HG02798 (cell line): ENCODE data around the gene DOC2B.
"Not testable (repeated sequence)": the region's sequence is repeated elsewhere in the genome, so short reads cannot be mapped to it uniquely, and the experiment has no call there.

Experiments used
- ATAC-seq: cut with Tn5 transposase; IDR thresholded peaks from one replicate; pipeline ENCODE4 v1.9.1; 2021; ENCODE audit warnings: mild to moderate bottlenecking; ENCODE audit not compliant: unreplicated experiment, poor library complexity

The DOC2B gene

DNA sequence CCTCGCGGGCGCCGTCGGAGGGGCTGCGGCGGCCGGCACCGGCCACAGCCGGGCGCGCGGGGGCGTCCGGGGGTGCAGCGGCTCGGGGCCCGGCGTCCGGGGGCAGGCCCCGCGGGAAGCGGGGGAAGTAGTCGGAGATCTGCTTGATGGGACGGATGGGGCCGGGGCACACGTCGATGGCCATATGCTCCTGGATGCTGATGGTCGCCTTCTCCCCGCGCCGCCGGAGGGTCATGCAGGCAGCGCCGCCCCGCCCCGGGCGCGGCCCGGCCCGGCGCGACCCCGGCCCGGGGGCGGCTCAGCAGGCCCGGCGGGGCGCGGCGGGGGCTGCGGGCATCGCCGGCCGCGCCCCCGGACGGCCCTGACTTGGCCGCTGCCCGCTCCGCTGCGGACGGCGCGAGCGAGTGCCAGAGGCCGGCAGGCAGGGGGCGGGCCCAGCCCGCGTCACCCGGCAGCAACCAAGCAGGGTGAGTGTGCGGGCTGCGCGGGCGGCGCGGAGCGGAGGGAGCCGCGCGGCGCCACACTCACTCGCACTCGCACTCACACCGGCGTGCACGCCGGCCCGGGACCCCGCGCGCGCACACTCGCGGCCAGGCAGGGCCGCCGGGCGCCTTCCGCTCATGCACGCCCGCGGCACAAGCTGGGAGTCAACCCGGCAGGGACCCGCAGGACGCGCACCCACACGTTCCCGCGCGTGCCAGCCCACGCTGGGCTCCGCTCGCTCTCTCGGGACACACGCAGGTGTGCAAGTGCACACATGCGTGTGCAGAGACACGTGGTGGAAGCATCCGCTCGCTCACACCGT lies at the start of gene DOC2B:
DOC2B (minus strand) TSS at position 406 of the 805 bp plus-strand sequence; CDS start at position 235, 171 bp downstream.
- no peak for ATAC-seq

DNA sequence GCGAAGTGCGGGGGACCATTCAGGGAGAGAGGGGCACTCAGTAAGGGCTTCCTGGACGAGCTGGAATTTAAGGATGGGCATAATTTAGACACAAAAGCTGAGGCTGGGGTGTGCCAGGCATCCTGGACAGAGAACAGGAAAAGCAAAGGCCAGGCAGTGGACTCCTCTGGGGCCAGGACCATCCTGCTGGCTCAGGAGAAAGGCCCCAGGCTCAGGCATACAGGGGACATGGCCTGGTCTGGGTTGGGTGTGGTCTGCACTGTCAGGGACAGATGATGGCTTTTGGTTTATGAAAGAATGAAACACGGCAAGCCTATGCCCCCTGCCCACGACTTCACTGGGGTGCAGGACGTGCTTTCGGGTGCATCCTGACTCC lies 48.9 kb upstream of the DOC2B start:
- ATAC-seq, result no peak

GRCh38 chr17:229709-230394 lies 48.4 kb upstream of the DOC2B start:
- ATAC-seq, result no peak

- no peak for ATAC-seq
Observed at GRCh38 chr17:228951-229708, 47.7 kb upstream of the DOC2B start.

DNA sequence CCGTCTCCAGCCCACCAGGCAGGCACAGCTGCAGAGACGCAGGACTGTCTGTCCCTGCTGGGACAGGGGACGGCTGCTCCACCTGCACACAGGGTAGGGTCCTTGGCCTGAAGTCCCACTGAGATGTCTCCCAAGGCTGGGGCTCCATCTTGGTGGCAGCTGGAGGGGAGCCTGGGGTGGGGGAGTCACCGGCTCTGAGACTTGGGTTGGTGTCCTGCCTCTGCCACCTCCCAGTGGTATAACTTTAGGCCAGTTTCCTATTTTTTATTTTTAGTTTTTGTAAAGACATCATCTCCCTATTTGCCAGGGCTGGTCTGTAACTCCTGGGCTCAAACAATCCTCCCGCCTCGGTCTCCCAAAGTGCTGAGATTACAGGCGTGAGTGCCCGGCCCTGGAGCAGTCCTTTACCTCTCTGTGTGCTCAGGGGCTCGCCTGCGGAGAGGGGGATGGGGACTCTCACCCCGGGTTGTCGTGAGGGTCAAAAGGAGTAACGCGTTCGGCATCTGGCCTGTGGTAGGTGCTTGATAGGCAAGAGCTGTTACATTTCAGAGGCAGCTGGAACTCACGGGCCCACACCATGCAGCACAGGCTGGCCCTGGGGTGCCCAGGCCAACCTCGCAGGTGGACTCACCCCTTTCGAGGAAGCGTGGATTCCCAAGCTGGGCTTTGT lies 46.6 kb upstream of the DOC2B start:
- no peak for ATAC-seq

DNA sequence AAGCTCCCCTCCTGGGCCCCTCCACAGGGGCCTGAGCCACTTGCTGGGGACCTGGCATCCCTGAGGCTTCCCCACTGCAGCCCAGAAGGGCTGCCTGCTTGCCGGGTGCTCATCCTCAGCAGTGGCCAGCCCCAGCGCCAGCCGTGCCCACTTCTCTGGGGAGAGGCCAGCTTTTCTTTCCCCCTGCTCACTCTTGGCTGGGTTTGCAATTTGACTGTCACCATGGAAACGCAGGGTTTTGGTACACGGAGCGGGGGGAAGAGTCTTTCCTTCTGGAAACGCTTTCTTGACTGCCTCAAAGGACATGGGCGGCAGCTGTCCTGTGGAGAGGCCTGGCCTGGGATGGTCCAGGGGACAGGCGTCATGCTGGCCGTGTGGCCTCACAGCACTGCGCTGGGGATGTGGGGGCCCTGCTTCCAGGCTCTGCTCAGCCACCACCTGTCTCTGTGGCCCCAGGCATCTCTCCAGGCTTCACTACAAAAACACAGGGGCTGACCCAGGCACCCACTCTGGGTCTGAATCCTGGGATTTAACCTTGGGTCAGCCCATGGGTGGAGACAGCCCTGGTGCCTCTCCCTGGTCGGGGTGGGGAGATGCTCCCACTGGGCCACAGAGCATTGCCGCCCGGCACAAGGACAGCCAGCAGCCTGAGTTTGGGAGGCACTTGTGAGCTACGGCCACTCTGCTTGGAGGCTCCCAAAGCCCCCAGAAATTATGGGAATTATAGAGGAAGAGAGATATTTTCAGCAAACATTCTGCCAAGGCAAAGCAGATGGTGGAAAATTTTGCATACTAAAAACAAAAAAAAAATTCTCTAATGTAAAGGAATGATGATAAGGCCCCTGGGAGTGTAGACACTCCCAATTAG lies 45.9 kb upstream of the DOC2B start:
- no peak for ATAC-seq

- no peak for ATAC-seq
Observed at GRCh38 chr17:226108-227077, 44.9 kb upstream of the DOC2B start.

DNA sequence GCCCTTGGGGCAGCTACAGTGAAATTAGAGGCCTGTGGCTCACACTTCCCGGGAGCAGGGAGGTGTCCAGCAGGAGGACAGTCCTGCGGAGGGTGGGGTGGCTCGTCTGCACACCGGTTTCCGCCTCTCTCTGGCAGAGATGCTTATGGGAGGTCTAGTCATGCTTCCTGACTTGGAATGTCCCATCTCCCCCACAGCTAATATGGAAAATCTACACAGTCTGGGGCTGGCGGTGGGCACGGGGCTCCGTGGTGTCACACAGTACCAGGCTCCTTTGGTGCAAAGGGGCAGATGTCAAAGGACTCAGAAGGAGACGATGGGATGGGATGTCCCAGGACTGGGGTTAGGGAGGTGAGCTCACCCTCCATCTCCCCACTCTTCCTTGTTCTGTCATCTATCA lies 44.1 kb upstream of the DOC2B start:
- no peak for ATAC-seq

GRCh38 chr17:224576-224975 lies 43.1 kb upstream of the DOC2B start:
- ATAC-seq, result not testable (repeated sequence)

DNA sequence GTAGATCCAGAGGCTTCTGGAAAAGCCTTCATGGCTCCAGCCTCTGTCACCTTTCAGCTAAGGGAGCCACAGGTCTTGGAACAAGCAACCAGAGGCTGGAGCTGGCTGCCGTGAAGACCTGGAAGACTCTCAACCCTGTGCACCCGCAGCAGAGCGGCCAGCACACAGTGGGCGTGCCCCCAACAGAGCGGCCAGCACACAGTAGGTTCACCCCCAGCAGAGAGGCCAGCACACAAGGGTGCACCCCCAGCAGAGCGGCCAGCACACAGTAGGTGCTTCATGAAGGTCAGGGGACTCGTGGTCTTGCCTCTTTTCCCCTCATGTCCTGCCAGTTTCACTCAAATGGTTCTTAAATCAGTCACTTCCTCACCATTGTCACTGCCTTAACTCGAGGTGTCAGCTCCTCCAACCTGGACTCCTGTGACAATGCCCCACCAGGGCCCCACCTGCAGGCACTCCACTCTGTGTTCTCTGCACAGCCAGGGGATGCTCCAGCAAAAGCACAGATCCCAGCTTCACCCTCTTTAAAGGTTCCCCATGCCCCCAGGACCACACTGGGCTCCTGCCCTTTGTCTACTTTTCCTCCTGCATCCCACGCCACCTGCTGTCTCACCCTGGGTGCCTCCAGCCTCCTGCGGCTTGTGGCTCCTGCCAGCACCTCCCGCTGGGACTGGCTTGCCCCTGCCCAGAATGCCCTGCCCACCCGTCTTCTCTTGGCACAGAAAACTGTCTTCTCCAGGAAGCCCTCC lies 42.4 kb upstream of the DOC2B start:
- ATAC-seq, result no peak

DNA sequence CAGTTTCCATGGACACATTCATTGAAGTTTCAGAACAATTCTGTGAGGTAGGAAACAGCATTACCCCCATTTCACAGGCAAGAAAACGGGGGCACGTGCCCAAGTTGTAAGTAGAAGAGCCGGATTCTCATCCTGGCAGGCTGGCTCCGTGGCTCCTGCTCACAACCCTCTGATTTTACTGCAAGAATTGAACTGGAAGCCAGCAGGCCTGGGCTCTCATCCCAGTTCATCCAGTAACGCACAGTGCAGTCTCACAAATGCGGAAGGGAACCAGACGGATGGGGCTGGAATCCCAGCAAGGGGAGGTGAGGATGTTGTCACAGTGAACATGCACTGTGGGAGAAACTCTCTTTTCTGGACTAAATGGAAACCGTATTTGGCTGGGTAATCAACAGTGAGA lies 40.7 kb upstream of the DOC2B start:
- no peak for ATAC-seq

DNA sequence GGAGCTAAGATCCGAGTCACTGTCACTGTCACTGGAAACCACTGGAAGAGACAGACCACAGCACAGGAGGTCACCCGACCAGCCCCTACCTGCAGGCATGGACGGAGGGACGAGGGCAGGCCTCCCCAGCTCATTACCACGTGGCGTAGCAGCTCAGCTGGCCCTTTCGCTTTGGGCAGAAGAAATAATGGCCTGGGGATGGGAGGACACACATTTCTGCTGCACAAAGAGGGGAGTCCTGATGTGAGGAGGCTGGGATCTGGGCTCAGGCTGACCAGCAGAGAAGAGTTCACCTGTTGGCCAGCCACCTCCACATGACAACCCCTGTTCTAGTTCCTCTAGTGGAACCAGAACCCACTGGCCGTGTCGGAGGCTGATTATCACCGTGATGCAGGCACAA lies 38.2 kb upstream of the DOC2B start:
- no peak for ATAC-seq

DNA sequence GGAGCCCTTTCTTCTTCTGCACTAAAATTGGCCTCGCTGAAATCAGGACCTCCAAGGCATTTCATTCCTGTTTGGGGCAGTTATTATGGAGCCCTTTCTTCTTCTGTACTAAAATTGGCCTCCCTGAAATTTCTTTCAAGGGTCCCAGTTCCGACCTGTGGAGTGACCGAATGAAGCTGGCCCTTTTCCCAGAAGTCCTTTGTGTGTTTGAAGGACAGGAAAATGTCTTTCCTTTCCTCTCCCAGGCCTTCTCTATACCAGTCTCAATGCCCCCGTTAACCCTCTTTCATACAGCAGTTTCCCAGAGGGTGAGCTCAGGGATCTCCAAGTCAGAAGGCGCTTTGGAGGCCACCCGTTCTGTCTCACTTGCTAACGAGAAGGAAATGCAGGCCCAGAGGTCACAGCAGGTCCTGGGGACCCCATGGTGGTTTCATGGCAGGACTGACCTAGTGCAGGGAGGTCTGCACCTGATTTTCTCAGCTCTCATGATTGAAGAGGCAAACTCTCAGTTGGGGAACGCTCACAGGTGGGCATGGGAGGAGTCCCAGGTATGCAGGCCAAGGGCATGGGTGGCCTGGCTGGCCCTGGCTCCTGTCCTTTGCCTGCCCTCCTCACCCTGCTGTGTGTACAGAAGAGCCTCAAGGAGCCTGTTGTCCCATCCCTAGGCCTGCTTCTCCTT lies 37.1 kb upstream of the DOC2B start:
- ATAC-seq, result no peak

DNA sequence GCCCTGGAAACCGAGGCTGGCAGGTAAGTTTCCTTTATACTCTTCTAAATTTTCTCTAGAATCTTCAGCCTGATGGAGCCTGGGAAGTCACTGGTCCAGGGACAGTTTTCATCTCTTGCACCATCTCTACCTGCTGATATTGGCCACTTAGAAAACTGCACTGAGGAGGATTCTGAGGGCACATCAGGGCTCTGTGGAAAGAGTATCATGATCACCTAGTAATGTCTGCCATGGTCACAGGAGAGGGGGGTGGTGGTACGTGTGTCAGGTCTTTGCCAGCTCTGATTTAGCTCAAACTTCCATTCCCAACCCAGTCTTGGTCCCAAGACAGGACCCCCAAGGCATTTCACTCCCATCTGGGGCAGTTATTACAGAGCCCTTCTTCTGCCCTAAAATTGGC lies 35.2 kb upstream of the DOC2B start:
- no peak for ATAC-seq

- not testable (repeated sequence) for ATAC-seq
Observed at GRCh38 chr17:215563-216478, 34.4 kb upstream of the DOC2B start.

GRCh38 chr17:214881-215331 lies 33.5 kb upstream of the DOC2B start:
- no peak for ATAC-seq
